ENCODE measurements around the gene UCK1.

UCK1 gene

DNA sequence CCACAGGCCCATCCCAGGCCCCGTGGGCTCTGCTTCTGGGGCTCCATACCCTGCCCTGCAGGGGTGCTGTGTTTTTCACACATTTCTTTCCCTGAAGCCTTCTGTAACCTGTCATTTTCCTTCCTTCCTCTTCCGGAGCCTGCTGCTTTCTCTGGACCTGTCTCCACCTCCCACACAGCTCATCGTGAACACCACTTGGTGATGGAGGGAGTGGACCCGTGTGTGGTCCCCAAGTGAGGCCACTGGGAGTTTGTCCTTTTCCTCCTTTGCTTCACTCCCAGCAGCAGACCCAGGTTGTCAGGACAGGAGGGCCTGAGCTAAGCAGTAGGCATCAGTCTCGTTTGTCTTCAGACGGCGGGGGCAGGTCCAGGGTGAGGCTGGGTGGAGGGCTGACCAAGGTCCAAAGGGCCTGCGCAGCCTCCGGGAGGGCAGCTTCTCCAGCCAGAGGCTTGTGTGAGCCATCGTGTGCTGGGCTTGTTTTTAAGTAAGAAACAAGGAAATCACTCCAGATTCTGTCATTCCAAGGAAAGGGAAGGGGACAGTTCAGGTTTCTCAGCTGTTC, 34.1 kb downstream of the UCK1 start:
- no peak for DNase-seq (ENCODE audit: low read depth in 2 of 2)

DNA sequence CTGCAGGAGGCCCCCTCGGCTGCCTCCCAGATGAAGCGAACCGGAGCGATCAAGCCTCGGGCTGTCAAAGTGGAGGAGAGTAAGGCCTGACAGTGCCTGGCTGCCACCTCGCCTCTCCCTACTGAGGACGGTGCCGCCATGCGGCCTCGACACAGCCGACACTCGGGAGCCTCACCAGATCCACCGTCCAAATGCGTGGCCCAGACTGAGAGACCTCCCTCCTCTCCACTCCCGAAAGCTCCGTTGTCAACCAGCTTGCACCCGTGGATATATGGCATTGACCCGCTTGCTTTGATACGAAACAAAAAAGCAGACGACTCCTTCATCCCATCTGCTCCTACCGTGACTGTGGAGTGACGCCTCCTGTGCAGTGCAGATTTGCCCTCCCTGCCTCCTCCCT, 35.3 kb downstream of the UCK1 start:
- DNase-seq (ENCODE audit: low read depth in 2 of 2) = no peak

GRCh38 chr9:131494296-131494870, 36.7 kb downstream of the UCK1 start:
- DNase-seq (ENCODE audit: low read depth in 2 of 2) = no peak

DNA sequence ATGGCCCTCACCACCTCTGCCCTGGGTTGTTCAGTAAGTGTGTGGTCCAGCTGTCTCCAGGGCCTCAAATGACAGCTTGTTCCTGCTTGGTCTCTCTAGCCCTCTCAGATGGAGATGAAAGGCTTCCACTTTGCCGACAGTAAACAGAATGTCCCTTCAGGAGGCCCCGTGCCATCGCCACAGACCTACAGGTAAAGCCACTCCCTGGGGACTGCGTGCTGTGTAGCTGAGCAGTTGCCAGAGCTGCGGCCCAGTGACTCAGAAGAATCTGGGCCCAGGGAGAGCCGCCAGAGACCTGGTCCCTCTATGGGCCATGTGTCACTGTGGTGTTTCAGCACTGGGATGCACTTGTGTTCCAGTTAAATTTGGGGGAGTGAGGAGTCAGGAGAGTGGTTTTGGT, 39.0 kb downstream of the UCK1 start:
- DNase-seq (ENCODE audit: low read depth in 2 of 2) = no peak

GRCh38 chr9:131491001-131491710, 39.9 kb downstream of the UCK1 start:
- DNase-seq (ENCODE audit: low read depth in 2 of 2) = no peak

DNA sequence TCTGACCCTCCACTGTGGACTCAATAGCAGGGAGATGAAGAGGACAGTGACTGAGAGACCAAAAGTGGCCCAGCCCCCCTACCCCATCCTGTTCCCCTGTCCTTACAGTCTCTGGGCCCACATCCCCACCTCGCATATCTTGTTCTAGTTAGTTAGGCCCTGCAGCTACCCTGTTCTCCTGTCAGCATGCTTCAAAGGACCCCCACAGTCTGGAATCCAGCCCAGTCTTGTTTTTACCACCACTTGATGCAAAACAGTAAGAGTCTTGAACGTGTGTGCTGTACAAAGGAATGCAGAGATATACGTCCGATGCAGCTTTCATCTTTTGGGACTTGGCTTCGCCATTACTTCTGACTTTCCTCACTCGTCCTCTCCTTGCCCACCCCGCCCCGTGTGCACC, 40.5 kb downstream of the UCK1 start:
- DNase-seq (ENCODE audit: low read depth in 2 of 2) = no peak

GRCh38 chr9:131487621-131488031, 43.4 kb downstream of the UCK1 start:
- no peak for DNase-seq (ENCODE audit: low read depth in 2 of 2)

- no peak for DNase-seq (ENCODE audit: low read depth in 2 of 2)
These were observed 44.1 kb downstream of the UCK1 start for GRCh38 chr9:131487001-131487400.

DNA sequence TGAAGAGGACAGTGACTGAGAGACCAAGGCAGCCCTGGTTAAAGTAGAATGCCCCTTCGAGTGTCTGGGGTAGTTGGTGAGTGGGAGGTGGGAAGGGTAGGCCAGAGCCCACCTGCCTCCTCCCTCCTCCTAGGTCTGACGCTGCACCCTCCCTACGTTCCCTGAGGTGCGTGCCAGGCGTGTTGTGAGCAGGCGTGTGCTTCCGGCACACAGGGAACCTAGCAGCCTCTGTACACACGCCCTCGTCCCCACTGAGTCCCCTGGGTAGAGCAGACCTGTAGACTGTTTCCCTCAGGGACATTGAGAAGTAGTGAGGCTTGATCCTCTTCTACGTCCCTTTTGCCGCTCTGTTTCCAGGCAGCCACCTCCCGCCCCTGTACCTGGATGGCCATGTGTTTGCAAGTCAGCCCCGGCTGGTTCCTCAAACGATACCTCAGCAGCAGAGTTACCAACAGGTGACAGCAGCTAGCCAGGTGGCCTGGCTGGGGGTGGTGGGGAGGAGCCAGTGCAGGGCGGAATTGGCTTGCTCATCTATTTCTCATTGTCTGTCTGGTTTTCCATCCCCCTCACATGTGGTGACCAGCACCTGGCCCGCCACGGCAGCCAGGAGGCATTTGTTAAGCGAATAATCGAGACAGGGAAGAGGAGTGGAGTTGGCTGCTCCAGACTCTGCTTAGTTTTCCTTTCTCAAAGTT, 45.2 kb downstream of the UCK1 start:
- DNase-seq (ENCODE audit: low read depth in 2 of 2) = no peak

DNA sequence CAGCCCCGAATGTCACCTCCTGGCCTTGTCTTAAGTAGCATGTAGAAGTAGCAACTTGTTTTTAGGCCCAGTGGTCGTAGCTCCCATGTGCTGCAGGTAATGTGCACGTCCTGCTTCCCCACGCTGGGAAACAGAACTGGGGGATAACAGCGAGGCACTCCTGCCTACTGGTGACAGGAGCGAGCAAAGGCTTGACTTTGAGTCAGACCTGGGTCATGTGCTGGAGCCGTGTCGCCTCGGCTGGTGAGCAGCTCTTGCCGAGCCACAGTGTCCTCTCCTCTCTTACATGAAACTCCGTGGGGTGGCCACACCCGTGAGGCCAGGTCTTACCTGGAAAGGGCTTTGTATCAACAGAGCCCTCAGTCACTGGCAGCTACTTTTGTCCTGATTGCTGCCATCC, 45.9 kb downstream of the UCK1 start:
- no peak for DNase-seq (ENCODE audit: low read depth in 2 of 2)

DNA sequence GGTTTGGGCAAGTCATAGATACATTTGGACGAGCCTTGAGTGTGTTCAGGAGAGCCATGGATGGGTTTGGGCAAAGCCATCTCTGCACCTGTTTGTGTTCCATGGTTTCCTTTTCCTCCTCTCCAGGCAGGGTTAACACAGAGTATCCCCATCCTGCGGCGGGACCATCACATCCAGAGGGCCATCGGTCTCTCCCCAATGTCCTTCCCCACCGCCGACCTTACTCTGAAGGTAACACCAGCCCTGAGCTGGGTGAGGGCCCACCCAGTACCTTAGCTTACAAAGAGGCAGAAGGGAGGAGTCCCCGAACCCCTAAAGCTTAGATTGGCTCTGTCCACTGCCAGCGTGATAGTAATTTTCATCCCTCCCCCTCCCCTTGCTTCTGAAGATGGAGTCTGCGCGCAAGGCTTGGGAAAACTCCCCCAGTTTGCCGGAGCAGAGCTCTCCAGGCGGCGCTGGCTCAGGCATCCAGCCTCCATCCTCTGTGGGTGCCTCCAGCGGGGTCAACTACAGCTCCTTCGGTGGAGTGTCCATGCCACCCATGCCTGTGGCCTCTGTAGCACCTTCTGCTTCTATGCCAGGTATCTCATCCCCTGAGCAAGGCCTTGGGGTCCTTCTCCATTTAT, 46.4 kb downstream of the UCK1 start:
- no peak for DNase-seq (ENCODE audit: low read depth in 2 of 2)

DNA sequence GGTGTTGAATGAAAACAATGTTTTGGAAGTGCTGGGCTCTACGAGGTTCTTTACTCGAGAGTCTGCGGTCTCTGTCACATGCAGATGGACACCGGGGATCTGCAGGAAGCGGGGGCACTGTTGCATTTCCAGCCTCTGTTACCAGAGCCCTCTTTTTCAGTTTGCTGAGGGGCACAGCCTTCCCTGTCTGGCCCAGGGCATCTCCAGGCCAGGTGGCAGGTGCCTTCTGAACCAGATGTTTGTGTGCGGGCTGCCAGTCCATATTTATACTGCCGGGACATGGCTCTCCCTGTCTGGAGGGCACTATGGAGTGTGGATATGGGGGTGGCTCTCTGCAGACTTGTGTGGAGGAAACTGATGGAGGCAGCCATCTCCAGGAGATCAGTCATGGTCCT, 47.0 kb downstream of the UCK1 start:
- no peak for DNase-seq (ENCODE audit: low read depth in 2 of 2)

DNA sequence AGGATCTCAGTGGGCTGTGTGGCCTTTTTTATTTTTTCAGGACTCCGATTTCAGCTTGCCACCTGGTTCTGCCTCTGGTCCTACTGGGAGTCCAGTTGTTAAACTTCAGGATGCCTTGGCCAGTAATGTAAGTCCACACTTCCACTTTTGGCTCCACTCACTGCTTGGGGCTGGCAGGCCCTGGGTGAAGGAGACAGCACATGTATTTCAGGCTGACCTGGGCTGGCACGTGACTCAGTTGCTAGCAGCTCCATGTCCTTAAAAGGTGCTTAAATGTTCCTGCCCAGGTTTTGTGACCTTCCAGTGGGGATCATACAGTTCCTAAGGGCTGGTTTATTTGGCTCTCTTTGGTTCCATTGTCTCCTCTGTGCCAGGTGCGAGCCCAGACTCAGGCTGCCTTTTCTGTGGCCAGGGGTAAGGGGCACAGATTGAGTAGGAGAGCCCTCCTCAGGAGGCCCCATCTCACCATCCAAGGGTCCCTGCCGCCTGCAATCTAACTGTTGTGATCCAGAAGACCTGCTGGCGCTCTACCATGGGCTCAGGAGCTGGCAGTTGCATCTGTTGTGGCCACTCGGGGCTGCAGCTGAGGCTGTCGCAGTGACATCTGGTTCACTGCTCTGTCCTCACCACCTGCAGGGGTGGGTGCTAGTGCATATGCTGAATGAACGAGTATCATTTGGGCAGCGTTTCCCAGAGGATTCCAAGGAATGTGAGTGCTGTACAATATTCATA, 47.6 kb downstream of the UCK1 start:
- no peak for DNase-seq (ENCODE audit: low read depth in 2 of 2)

DNA sequence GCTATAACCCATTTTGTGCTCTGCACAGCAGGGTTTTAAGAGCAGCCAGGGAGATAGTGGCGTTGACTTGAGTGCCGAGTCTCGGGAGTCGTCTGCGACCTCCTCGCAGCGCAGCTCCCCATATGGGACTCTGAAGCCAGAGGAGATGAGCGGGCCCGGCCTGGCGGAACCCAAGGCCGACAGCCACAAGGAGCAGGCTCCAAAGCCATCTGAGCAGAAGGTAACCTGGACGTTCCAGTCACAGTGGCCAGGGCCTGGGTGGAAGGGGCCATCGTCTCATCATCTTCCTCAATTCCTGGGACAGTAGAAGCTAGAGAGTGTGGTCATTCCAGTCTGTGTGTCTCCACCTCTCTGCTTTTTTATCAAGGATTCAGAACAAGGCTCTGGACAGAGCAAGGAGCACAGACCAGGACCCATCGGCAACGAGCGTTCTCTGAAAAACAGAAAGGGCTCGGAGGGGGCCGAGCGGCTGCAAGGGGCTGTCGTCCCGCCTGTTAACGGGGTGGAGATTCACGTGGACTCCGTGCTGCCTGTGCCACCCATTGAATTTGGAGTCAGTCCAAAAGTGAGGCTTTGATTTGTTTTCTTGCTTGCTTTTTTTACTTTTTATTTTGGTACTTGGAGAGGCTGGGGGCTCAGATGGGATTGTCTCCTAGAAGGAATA, 48.6 kb downstream of the UCK1 start:
- DNase-seq (ENCODE audit: low read depth in 2 of 2) = no peak

GRCh38 chr9:131481441-131482342, 49.4 kb downstream of the UCK1 start:
- DNase-seq (ENCODE audit: low read depth in 2 of 2) = no peak

- no peak for DNase-seq (ENCODE audit: low read depth in 2 of 2)
These were observed 50.8 kb downstream of the UCK1 start for GRCh38 chr9:131480258-131480657.

DNA sequence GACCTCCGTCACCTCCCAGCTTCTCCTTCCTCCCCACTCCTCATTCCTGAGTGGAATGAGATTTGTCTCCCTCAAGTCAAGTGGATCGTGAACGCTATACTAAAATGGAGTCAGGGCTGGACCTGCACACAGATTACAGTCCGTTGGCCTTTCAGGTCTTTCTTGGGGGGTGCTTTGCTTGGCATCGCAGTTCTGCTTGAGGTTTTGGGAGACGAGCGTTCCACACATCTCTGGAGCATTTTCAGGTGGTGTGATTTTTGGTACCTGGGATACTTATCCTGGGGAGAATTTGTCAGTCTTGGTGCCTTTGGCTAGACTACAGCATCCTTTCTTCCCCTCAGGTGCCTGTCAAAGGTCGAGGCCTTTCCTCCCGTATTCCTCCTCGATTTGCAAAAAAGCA, 52.2 kb downstream of the UCK1 start:
- no peak for DNase-seq (ENCODE audit: low read depth in 2 of 2)

DNA sequence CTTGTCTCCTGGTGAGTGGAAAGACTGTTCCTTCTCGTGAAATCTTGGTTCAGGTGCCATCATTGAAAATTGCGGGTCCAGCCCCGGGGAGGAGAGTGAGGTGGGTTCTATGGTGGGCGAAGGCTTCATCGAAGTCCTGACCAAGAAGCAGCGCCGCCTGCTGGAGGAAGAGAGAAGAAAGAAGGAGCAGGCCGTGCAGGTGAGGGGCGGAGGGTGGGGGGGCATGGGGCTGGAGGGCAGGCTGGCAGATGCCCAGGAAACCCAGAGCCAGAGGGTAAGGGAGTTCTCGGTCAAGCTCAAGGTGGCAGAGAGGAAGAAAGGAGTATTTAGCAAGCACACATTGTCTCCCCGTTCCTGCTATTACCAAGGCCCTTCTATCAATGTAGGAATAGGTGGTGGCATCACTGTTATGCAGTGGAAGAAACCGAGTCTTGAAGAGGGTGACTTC, 52.6 kb downstream of the UCK1 start:
- DNase-seq (ENCODE audit: low read depth in 2 of 2) = no peak

DNA sequence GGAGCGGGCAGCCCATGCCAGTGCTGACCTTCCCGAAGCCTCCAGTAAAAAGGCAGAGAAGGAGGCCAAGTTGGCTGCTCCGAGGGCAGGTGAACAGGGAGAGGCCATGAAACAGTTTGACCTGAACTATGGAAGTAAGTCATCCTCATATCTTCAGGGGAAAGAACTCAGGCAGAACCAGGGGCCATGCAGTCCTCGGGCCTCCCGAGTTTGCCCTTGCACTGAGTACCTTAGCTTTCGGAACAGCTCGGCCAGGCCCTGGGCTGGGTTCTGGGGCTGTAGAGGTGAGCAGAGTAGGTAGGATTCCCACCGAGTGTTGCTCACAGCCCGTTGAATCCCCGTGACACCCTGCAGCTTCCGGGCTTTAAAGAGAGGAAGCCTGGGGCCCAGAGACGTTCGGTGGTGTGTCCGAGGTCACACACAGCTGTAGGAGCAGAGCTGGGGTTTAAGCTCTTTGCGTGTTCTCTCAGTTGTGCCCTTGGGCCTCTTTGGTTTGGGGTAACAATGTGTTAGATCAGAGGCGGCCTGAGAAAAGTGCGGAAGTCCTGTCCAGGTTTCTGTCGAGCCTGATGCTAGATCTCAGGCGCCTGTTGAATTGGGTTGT, 53.1 kb downstream of the UCK1 start:
- no peak for DNase-seq (ENCODE audit: low read depth in 2 of 2)

DNA sequence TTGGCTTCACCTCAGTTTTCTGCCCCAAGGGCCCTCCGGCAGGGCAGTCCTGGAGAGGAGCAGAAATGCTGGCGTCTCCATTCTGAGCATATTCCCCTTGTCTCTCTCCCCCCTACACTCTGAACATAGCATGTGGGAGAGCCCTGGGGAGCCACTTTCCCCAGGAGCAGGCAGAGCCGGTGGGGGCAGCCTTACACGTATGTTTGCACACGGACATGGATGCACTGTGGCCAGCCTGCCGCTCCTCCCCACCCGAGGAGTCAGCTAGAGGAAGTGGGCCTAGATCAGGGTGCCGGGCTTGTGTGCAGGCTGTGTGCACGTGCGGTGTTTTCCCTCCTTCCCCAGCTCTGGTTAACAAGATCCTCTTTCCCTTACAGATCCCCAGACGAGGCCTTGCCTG, 53.7 kb downstream of the UCK1 start:
- DNase-seq (ENCODE audit: low read depth in 2 of 2) = no peak

All from fibroblast of skin of left biceps (primary cell).